GM21528 (cell line): ENCODE results near the gene TBC1D12.

ENCODE experiments used
- ATAC-seq: cut with Tn5 transposase; IDR thresholded peaks from one replicate; pipeline ENCODE4 v1.9.1; 2021; ENCODE audit warnings: mild to moderate bottlenecking, moderate library complexity; ENCODE audit not compliant: unreplicated experiment, low FRiP score

Gene TBC1D12

GRCh38 chr10:94443047-94443446 is 40.7 kb downstream of the TBC1D12 start:
- no peak for ATAC-seq

- no peak for ATAC-seq
Measured at GRCh38 chr10:94443549-94443948, 41.2 kb downstream of the TBC1D12 start.

GRCh38 chr10:94450782-94451181 is 48.4 kb downstream of the TBC1D12 start:
- ATAC-seq = no peak

GRCh38 chr10:94451883-94452519 is 49.7 kb downstream of the TBC1D12 start:
- no peak for ATAC-seq

GRCh38 chr10:94456942-94457341 is 54.6 kb downstream of the TBC1D12 start:
- no peak for ATAC-seq

GRCh38 chr10:94459385-94459784 is 57.0 kb downstream of the TBC1D12 start:
- ATAC-seq = no peak

GRCh38 chr10:94461503-94461902 is 59.2 kb downstream of the TBC1D12 start:
- ATAC-seq = no peak

GRCh38 chr10:94462130-94462529 is 59.8 kb downstream of the TBC1D12 start:
- ATAC-seq = no peak

GRCh38 chr10:94465684-94466083 is 63.3 kb downstream of the TBC1D12 start:
- no peak for ATAC-seq

- ATAC-seq = no peak
Measured at GRCh38 chr10:94481410-94481809, 79.1 kb downstream of the TBC1D12 start.

GRCh38 chr10:94483970-94484369 is 81.6 kb downstream of the TBC1D12 start:
- no peak for ATAC-seq

- ATAC-seq = no peak
Measured at GRCh38 chr10:94485094-94485493, 82.8 kb downstream of the TBC1D12 start.

GRCh38 chr10:94487575-94487974 is 85.2 kb downstream of the TBC1D12 start:
- ATAC-seq = no peak

- ATAC-seq = no peak
Measured at GRCh38 chr10:94489107-94489506, 86.8 kb downstream of the TBC1D12 start.

GRCh38 chr10:94489976-94490788 is 87.8 kb downstream of the TBC1D12 start:
- ATAC-seq = no peak

- no peak for ATAC-seq
Measured at GRCh38 chr10:94490789-94491039, 88.4 kb downstream of the TBC1D12 start.

- no peak for ATAC-seq
Measured at GRCh38 chr10:94493463-94493862, 91.1 kb downstream of the TBC1D12 start.

- ATAC-seq = no peak
Measured at GRCh38 chr10:94496010-94496409, 93.7 kb downstream of the TBC1D12 start.

GRCh38 chr10:94496646-94497045 is 94.3 kb downstream of the TBC1D12 start:
- ATAC-seq = no peak

- ATAC-seq = no peak
Measured at GRCh38 chr10:94500063-94500462, 97.7 kb downstream of the TBC1D12 start.

- no peak for ATAC-seq
Measured at GRCh38 chr10:94521276-94522250, 119.2 kb downstream of the TBC1D12 start.
